HG03575 (cell line): ENCODE measurements around the gene CDC42SE2.
A peak's percentile ranks its signal among the peaks of the same experiment; 100 is the strongest.

Source experiments
- ATAC-seq: cut with Tn5 transposase; IDR thresholded peaks from one replicate; pipeline ENCODE4 v1.9.1; 2021; ENCODE audit not compliant: unreplicated experiment, insufficient number of reproducible peaks, low FRiP score; ENCODE audit errors: extremely low read depth

CDC42SE2 gene, protein sequence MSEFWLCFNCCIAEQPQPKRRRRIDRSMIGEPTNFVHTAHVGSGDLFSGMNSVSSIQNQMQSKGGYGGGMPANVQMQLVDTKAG

GRCh38 chr5:131263648-131264450 lies at the start of gene CDC42SE2:
Gene CDC42SE2 (plus strand): TSS chr5:131264053. CDS start chr5:131359494, 95,441 bp downstream.
- ATAC-seq = peak; percentile 28

GRCh38 chr5:131214609-131215227 lies 49.1 kb upstream of the CDC42SE2 start:
- ATAC-seq = no peak

DNA sequence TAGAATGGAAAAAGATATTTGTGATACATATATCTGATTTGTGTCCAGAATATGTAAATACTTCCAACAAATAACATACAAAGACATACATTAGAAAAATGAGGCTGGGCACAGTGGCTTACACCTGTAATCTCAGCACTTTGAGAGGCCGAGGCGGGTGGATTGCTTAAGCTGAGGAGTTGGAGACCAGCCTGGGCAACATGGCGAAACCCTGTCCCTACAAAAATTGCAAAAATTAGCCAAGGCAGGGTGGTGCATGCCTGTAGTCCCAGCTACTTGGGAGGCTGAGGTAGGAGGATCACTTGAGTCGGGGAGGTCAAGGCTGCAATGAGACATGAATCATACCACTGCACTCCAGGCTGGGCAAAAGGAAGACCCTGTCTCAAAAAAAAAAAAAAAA lies 46.1 kb upstream of the CDC42SE2 start:
- no peak for ATAC-seq

GRCh38 chr5:131218392-131218791 lies 45.5 kb upstream of the CDC42SE2 start:
- no peak for ATAC-seq

- no peak for ATAC-seq
Observed at GRCh38 chr5:131220566-131220965, 43.3 kb upstream of the CDC42SE2 start.

DNA sequence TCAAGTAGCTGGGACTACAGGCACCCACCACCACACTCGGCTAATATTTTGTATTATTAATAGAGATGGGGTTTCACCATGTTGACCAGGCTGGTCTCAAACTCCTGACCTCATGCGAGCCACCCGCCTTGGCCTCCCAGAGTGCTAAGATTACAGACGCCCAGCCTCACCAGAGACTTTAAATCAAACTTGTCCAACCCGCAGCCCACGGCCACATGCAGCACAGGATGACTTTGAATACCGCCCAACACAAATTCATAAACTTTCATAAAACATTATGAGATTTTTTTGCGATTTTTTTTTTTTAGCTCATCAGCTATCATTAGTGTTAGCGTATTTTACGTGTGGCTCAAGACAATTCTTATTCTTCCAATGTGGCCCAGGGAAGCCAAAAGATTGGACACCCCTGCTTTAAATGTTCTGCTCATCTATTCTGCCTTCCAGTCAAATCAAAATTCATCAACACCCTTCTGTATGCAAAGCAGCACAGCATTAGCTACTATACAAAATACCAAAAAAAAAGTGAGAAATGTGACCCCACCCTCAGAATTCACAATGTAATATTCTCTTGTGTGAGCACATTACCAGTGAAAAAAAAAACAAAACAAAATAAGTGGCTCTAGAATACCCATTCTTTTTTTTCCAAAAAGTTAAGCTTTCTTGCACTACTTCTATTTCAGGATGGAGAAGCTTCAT lies 42.7 kb upstream of the CDC42SE2 start:
- ATAC-seq = no peak

DNA sequence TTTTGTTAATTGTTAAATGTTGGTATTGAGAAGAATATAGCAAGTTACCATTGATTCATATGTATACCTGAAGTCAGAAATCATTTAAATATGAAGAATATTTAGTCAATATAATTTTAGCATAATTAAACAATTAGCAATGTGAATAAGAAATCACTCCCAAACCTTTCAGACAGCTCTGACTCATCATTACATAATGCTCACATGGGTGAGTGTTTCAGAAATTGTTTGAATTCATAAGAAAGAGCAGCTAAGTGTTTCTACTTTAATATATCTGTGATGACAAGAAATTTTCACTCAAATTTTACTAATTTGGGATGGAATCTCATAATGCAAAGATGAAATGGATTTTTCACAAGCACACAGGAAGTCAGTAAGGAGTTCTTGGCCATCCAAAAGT lies 42.0 kb upstream of the CDC42SE2 start:
- no peak for ATAC-seq

DNA sequence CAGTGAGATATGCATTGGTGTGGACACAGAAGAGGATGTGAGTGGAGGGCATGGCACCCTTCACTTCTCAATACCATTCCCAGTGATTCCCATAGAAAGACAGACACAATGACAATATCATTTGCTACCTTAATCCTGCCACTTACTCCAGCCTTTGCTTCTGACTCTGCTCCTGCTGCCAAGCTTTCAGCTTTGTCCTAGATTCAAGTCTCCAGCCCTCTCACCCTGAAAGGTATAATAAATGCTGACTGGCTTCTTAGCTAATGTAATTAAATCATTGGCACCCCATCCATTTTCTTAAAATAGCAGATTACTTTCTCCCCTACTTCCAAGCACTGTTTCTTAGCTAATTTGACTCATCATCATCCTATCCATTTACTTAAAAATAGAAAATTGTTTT lies 41.1 kb upstream of the CDC42SE2 start:
- no peak for ATAC-seq

GRCh38 chr5:131223751-131224386 lies 40.0 kb upstream of the CDC42SE2 start:
- no peak for ATAC-seq

DNA sequence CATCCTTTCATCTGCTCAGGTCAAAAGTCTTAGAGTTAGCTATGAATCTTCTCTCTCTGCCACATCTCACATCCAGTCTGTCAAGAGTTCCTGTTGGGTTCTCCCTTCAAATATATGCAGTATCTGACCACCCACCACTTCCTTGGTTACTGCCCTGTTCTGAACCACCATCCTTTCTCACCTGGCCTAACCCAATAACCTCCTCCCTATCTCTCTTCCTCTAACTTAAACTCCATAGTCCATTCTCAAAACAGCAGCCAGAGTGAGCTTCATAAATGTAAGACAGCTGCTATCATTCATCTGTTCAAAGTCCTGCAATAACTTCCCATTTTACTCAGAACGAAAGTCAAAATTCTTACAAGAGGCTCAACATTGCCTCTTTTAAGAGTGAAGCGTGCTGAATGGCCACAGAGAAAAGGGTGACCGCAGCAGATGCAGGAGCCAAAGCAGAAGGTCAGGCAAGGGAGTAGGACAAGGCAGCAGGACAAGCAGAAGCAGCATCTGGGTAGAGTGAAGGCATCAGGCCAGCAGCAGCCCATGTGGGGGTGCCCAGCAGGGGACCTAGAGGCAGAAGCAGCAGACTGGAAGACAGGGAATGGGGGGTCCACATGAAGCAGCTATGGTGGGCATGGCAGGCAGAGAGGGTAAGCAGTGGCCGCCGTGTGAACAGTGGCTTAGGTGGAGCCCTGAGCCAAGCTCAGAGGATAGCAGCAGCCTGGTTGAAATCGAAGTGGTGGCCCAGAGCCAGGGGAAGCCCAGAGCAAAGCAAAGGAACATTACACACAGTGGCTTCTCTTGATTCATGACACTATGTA lies 39.3 kb upstream of the CDC42SE2 start:
- ATAC-seq = peak; percentile 81

DNA sequence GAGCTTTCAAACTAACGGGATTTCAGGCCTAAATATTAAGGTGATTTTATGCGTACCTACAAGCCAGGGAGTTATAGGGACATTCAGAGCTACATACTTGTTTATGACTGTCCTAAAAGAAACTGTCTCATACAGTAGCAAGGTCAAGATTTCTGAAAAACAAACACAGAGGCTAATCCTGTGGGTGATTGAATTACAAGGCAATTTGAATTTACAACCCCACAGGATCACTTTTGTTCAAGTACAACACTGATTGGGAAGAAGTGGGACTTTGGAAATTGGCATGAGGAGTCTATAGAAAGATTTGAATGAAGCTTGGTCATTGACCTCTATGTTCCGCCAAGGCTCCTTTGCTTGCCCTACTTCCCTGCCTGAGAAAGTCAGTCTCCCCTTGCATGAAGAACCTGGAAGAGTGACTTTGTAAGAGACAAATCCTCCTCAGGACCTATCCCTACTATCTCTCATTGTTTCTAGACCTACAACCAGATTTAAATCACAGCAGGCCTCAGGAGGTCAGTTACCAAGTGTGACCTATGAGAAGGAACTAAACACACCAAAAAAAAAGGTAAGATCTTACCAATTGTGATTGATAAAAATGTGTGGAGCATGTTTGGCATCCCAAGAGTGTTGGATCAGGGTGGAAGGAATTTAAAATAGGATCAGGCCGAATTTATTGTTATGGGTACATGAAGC lies 38.4 kb upstream of the CDC42SE2 start:
- no peak for ATAC-seq

DNA sequence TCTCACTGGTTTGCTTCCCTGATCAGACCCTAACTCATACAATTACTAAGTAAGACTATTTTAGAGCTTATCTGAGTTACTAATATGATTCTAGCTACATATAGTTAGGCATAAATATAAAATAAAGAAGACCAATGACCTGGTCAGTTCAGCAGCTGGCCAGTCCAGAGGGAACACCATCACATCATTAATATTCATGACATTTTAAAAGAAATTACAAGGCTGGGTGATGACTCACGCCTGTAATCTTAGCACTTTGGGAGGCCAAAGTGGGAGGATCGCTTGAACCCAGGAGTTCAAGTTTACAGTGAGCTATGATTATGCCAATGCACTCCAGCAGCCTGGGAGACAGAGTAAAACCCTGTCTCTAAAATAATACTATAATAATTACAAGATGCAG lies 37.0 kb upstream of the CDC42SE2 start:
- no peak for ATAC-seq

DNA sequence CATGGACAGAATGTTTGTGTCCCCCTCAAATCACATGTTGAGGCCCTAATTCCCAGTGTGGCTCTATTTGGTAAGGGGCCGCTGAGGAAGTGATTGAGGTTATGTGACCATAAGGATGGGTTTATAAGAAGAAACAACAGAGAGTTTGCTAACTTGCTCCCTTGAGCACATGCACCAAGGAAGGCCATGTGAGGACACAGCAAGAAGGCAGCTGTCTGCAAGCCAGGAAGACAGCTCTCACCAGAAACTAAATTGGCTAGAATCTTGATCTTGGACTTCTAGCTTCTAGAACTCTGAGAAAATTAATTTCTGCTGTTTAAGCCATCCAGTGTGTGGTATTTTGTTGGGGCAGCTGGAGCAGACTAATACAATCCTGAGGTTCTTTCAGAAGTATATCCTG lies 35.2 kb upstream of the CDC42SE2 start:
- no peak for ATAC-seq

GRCh38 chr5:131229623-131230022 lies 34.2 kb upstream of the CDC42SE2 start:
- no peak for ATAC-seq

GRCh38 chr5:131230406-131230805 lies 33.4 kb upstream of the CDC42SE2 start:
- ATAC-seq = no peak

- no peak for ATAC-seq
Observed at GRCh38 chr5:131239686-131240085, 24.2 kb upstream of the CDC42SE2 start.

- ATAC-seq = no peak
Observed at GRCh38 chr5:131242728-131243255, 21.1 kb upstream of the CDC42SE2 start.

- no peak for ATAC-seq
Observed at GRCh38 chr5:131245312-131245711, 18.5 kb upstream of the CDC42SE2 start.
